ENCODE results near the gene CFAP251. TPM values are rescaled to one million over a fixed set of nuclear protein-coding genes. Genes with fewer than 3 reads are reported as not detected.
"Not testable (repeated sequence)": the region's sequence is repeated elsewhere in the genome, so short reads cannot be mapped to it uniquely, and the experiment has no call there.

CFAP251 gene
- polyA plus RNA-seq, 1 donor from 2014 or later = 4.0 TPM

- H3K4me2 ChIP-seq (ENCODE audit: low read length); H3K4me3 ChIP-seq (ENCODE audit: low read length); H3K9me3 ChIP-seq (ENCODE audit: low read length); H3K9ac ChIP-seq (ENCODE audit: low read length); H3K36me3 ChIP-seq (ENCODE audit: insufficient read depth, low read length); H3K27ac ChIP-seq (ENCODE audit: low read length); H3K79me2 ChIP-seq (replicated peaks; ENCODE audit: insufficient read depth, low read length); H3K9me2 ChIP-seq (ENCODE audit: insufficient read depth, low read length); H2AFZ ChIP-seq (ENCODE audit: low read depth, low read length); H3K27me3 ChIP-seq (ENCODE audit: insufficient read depth, low read depth, low read length); H3F3A ChIP-seq (ENCODE audit: insufficient read depth, low read length, poor library complexity, severe bottlenecking); H4K20me1 ChIP-seq (ENCODE audit: insufficient read depth): not testable (repeated sequence)
These were observed 33.3 kb upstream of the CFAP251 start for GRCh38 chr12:121885129-121885528.

DNA sequence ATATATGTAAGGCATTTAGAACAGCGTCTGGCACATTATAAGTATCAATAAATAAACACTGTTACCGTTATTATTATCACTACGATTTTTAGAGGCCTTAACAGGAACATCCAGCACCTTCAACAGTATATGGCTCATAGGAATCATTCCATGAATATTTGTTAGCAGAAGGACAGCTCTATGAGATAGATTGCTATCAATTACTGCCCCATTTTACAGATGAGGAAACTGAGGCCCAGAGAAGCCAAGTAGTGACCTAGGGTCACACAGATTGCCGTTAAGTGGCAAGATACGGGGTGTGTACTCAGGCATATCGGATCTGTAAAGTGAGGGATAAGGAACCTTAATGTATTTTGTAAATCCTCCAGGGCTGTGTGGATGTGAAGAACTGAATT lies 30.3 kb upstream of the CFAP251 start:
- TF ChIP-seq EP300 (conservative IDR thresholded peaks at IDR 0.05; ENCODE audit: poor library complexity, severe bottlenecking) (no peak), EZH2 (IDR thresholded peaks at IDR 0.05; ENCODE audit: borderline replicate concordance, insufficient read depth, low read length, poor library complexity, severe bottlenecking) (no peak), SMC3 (conservative IDR thresholded peaks at IDR 0.05; ENCODE audit: poor library complexity) (no peak), TAF1 (IDR thresholded peaks at IDR 0.05; ENCODE audit: low read depth) (no peak), REST (IDR thresholded peaks at IDR 0.05; ENCODE audit: borderline replicate concordance) (no peak), POLR2AphosphoS5 (IDR thresholded peaks at IDR 0.05) (no peak), MXI1 (conservative IDR thresholded peaks at IDR 0.05; ENCODE audit: poor library complexity, severe bottlenecking) (no peak), RAD21 (conservative IDR thresholded peaks at IDR 0.05) (no peak)
- TF ChIP-seq, protein P1, sequence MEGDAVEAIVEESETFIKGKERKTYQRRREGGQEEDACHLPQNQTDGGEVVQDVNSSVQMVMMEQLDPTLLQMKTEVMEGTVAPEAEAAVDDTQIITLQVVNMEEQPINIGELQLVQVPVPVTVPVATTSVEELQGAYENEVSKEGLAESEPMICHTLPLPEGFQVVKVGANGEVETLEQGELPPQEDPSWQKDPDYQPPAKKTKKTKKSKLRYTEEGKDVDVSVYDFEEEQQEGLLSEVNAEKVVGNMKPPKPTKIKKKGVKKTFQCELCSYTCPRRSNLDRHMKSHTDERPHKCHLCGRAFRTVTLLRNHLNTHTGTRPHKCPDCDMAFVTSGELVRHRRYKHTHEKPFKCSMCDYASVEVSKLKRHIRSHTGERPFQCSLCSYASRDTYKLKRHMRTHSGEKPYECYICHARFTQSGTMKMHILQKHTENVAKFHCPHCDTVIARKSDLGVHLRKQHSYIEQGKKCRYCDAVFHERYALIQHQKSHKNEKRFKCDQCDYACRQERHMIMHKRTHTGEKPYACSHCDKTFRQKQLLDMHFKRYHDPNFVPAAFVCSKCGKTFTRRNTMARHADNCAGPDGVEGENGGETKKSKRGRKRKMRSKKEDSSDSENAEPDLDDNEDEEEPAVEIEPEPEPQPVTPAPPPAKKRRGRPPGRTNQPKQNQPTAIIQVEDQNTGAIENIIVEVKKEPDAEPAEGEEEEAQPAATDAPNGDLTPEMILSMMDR (IDR thresholded peaks at IDR 0.05; ENCODE audit: poor library complexity, severe bottlenecking) = no peak
- Histone ChIP-seq H3K36me3 (ENCODE audit: insufficient read depth, low read length) (no peaks in the 10 kb centered on the region), H3K9ac (ENCODE audit: low read length) (peak overlapping the region; percentile 81), H3K27me3 (ENCODE audit: insufficient read depth, low read depth, low read length) (no peaks in the 10 kb centered on the region), H3F3A (ENCODE audit: insufficient read depth, low read length, poor library complexity, severe bottlenecking) (no peaks in the 10 kb centered on the region), H2AFZ (ENCODE audit: low read depth, low read length) (peak overlapping the region; percentile 67), H3K27ac (ENCODE audit: low read length) (peak overlapping the region; percentile 81), H3K4me2 (ENCODE audit: low read length) (peak overlapping the region; percentile 24), H3K79me2 (replicated peaks; ENCODE audit: insufficient read depth, low read length) (peaks cover 10% of the 10 kb centered on the region), H3K4me3 (ENCODE audit: low read length) (peak overlapping the region; percentile 91), H3K9me3 (ENCODE audit: low read length) (no peaks in the 10 kb centered on the region), H3K9me2 (ENCODE audit: insufficient read depth, low read length) (no peaks in the 10 kb centered on the region), H4K20me1 (ENCODE audit: insufficient read depth) (no peaks in the 10 kb centered on the region)
